H1 (cell line): ENCODE measurements around the gene DYNC1H1. TPM values are rescaled to one million over a fixed set of nuclear protein-coding genes. Genes with fewer than 3 reads are reported as not detected.
"Not testable (repeated sequence)": the region's sequence is repeated elsewhere in the genome, so short reads cannot be mapped to it uniquely, and the experiment has no call there.

ENCODE experiments used
- CTCF ChIA-PET: fragments of 300-600 bp; sonication (Branson Sonifier 250); formaldehyde crosslinking; loops from one replicate; lab custom pipeline; 2021; ENCODE audit not compliant: partially characterized antibody; lab: Charles Lee
- POLR2A ChIA-PET: fragments of 300-600 bp; sonication (Branson Sonifier 250); formaldehyde crosslinking; loops from one replicate; lab custom pipeline; 2021; ENCODE audit warnings: inconsistent platforms; ENCODE audit not compliant: partially characterized antibody; lab: Charles Lee
- DNase-seq, 2 experiments: peaks; one replicate each; pipeline versions ENCODE4 v3.0.0 to v3.0.0-alpha.2; 2010 to 2022; ENCODE audit warnings: low spot score in 2 of 2, low read depth in 1 of 2, mixed read lengths in 1 of 2
- FAIRE-seq: peaks from 2 replicates; lab custom pipeline; 2011; peaks lifted over from hg19 to GRCh38; lab: Jason Lieb, UNC
- H2AFZ ChIP-seq: 2 replicates; pipeline ENCODE4 v1.8.1; 2012; ENCODE audit warnings: low read length, inconsistent platforms
- H2AK5ac ChIP-seq: 2 replicates; pipeline ENCODE4 v1.6.1; 2013; ENCODE audit warnings: low read depth, low read length
- H2BK120ac ChIP-seq: replicated peaks from 2 replicates; pipeline ENCODE3; 2013; ENCODE audit warnings: low read depth, low read length, inconsistent platforms
- H2BK12ac ChIP-seq: 2 replicates; pipeline ENCODE4 v1.6.1; 2013; ENCODE audit warnings: low read depth, low read length
- H2BK15ac ChIP-seq: 2 replicates; pipeline ENCODE4 v1.6.1; 2013; ENCODE audit warnings: low read length
- H2BK20ac ChIP-seq: 2 replicates; pipeline ENCODE4 v1.6.1; 2013; ENCODE audit warnings: low read length
- H2BK5ac ChIP-seq: 2 replicates; pipeline ENCODE4 v1.6.1; 2013; ENCODE audit warnings: low read depth, low read length
- H3K14ac ChIP-seq: 2 replicates; pipeline ENCODE4 v1.6.1; 2013; ENCODE audit warnings: inconsistent platforms; ENCODE audit not compliant: insufficient read length
- H3K18ac ChIP-seq: 2 replicates; pipeline ENCODE4 v1.6.1; 2013; ENCODE audit warnings: low read length; ENCODE audit errors: extremely low read depth
- H3K23ac ChIP-seq: 2 replicates; pipeline ENCODE4 v1.6.1; 2013; ENCODE audit warnings: inconsistent platforms; ENCODE audit not compliant: insufficient read length
- H3K23me2 ChIP-seq: 2 replicates; pipeline ENCODE4 v1.6.1; 2013; ENCODE audit warnings: low read depth, low read length
- H3K27ac ChIP-seq: 2 replicates; pipeline ENCODE4 v1.6.1; 2011; ENCODE audit warnings: low read depth, low read length, inconsistent platforms
- H3K27me3 ChIP-seq, 4 experiments: replicated peaks in 1 of 4; 1 replicate in 1 of 4; 2 replicates in 3 of 4; pipeline versions ENCODE4 v1.6.1 to v1.8.1; 2011 to 2013; ENCODE audit warnings: low read length in 3 of 4, mild to moderate bottlenecking in 3 of 4, inconsistent platforms in 2 of 4, mixed read lengths in 2 of 4, moderate library complexity in 1 of 4; ENCODE audit not compliant: control insufficient read depth in 3 of 4, insufficient read depth in 3 of 4; ENCODE audit errors: extremely low read depth in 1 of 4
- H3K36me3 ChIP-seq, 4 experiments: 2 replicates each; pipeline versions ENCODE4 v1.6.1 to v1.8.1; 2011 to 2013; ENCODE audit warnings: mild to moderate bottlenecking in 4 of 4, low read length in 3 of 4, moderate library complexity in 2 of 4, control low read depth in 1 of 4, inconsistent platforms in 1 of 4; ENCODE audit not compliant: insufficient read depth in 4 of 4, control insufficient read depth in 2 of 4
- H3K4ac ChIP-seq: replicated peaks from 2 replicates; pipeline ENCODE3; 2013; ENCODE audit warnings: low read length, low read depth, mixed read lengths, inconsistent platforms; ENCODE audit not compliant: insufficient read length
- H3K4me1 ChIP-seq, 4 experiments: replicated peaks in 1 of 4; 1 replicate in 1 of 4; 2 replicates in 3 of 4; pipeline versions ENCODE4 v1.6.1 to v1.8.1; 2011 to 2013; ENCODE audit warnings: low read length in 3 of 4, inconsistent platforms in 2 of 4, mixed read lengths in 1 of 4; ENCODE audit not compliant: insufficient read depth in 4 of 4, control insufficient read depth in 3 of 4
- H3K4me2 ChIP-seq, 2 experiments: 2 replicates each; pipeline versions ENCODE4 v1.6.1 to v1.8.1; 2011 to 2013; ENCODE audit warnings: low read depth in 2 of 2, low read length in 2 of 2, control low read depth in 1 of 2, inconsistent platforms in 1 of 2, mild to moderate bottlenecking in 1 of 2; ENCODE audit not compliant: insufficient read depth in 1 of 2
- H3K4me3 ChIP-seq, 4 experiments: fragments of 200-600, 300-600 bp in 1 of 4; sonication (generic), shearing (Covaris generic), sonication (Bioruptor Twin) in 1 of 4; 2 replicates each; pipeline versions ENCODE4 v1.5.1 to v1.8.1; 2011 to 2016; ENCODE audit warnings: low read length in 4 of 4, low read depth in 3 of 4, control low read depth in 2 of 4, inconsistent platforms in 2 of 4, mild to moderate bottlenecking in 2 of 4, mixed read lengths in 1 of 4, moderate library complexity in 1 of 4; ENCODE audit not compliant: insufficient read depth in 2 of 4; ENCODE audit errors: extremely low read depth in 1 of 4
- H3K56ac ChIP-seq: replicated peaks from 2 replicates; pipeline ENCODE3; 2013; ENCODE audit warnings: low read depth, mild to moderate bottlenecking, mixed read lengths, low read length, inconsistent platforms; ENCODE audit not compliant: insufficient read length
- H3K79me1 ChIP-seq: 2 replicates; pipeline ENCODE4 v1.6.1; 2013; ENCODE audit warnings: low read depth, low read length, control low read depth
- H3K79me2 ChIP-seq, 2 experiments: 2 replicates each; pipeline versions ENCODE4 v1.6.1 to v1.8.1; 2012 to 2013; ENCODE audit warnings: low read length in 2 of 2, mild to moderate bottlenecking in 2 of 2, inconsistent platforms in 1 of 2; ENCODE audit not compliant: insufficient read depth in 2 of 2, control insufficient read depth in 1 of 2
- H3K9ac ChIP-seq, 4 experiments: replicated peaks in 1 of 4; 1 replicate in 1 of 4; 2 replicates in 3 of 4; pipeline versions ENCODE4 v1.6.1 to v1.8.1; 2011 to 2013; ENCODE audit warnings: low read depth in 3 of 4, low read length in 3 of 4, control low read depth in 2 of 4, mild to moderate bottlenecking in 2 of 4, moderate library complexity in 2 of 4, inconsistent platforms in 1 of 4; ENCODE audit errors: extremely low read depth in 1 of 4
- H3K9me3 ChIP-seq, 2 experiments: 2 replicates each; pipeline versions ENCODE4 v1.6.1 to v1.8.1; 2012 to 2013; ENCODE audit warnings: mild to moderate bottlenecking in 2 of 2, moderate library complexity in 2 of 2, control low read depth in 1 of 2, inconsistent platforms in 1 of 2, low read depth in 1 of 2, low read length in 1 of 2, mixed read lengths in 1 of 2; ENCODE audit not compliant: insufficient read depth in 2 of 2
- H4K20me1 ChIP-seq, 2 experiments: replicated peaks in 1 of 2; 2 replicates each; pipeline versions ENCODE3 to v1.8.1; 2011 to 2013; ENCODE audit warnings: inconsistent platforms in 2 of 2, low read length in 2 of 2, mild to moderate bottlenecking in 1 of 2; ENCODE audit not compliant: insufficient read depth in 2 of 2, control insufficient read depth in 1 of 2
- H4K5ac ChIP-seq: 2 replicates; pipeline ENCODE4 v1.6.1; 2013; ENCODE audit warnings: low read length, low read depth, mixed read lengths, inconsistent platforms; ENCODE audit not compliant: insufficient read length
- H4K8ac ChIP-seq: 2 replicates; pipeline ENCODE4 v1.8.0; 2013; ENCODE audit warnings: mild to moderate bottlenecking, moderate library complexity, low read length, inconsistent platforms; ENCODE audit not compliant: insufficient read depth; ENCODE audit errors: extremely low read depth
- H4K91ac ChIP-seq: replicated peaks from 2 replicates; pipeline ENCODE3; 2013; ENCODE audit warnings: low read length, mixed read lengths, inconsistent platforms; ENCODE audit not compliant: insufficient read length
- POLR2AphosphoS5 ChIP-seq: IDR thresholded peaks from 2 replicates; pipeline ENCODE4 v1.6.1; 2011; ENCODE audit warnings: low read depth, low read length
- WGBS, 2 experiments: shearing (Covaris generic) in 1 of 2; methylation state at CpG; one replicate each; pipeline versions ENCODE4 v1.1.6 to v1.1.7; 2013 to 2015; ENCODE audit warnings: low lambda C conversion rate in 2 of 2, mixed read lengths in 2 of 2, inconsistent platforms in 1 of 2, low coverage in 1 of 2, missing lambda C conversion rate in 1 of 2; ENCODE audit not compliant: insufficient replicate concordance in 2 of 2, insufficient coverage in 1 of 2, insufficient read length in 1 of 2; ENCODE audit errors: extremely low coverage in 1 of 2, missing lambda C conversion rate in 1 of 2; 5-methylcytosine and 5-hydroxymethylcytosine counted together
- polyA plus RNA-seq, 7 experiments: library from polyadenylated mRNA; depleted of rRNA in 3 of 7; stranded (reverse) in 5 of 7; unstranded in 2 of 7; fragments of >200 nt in 5 of 7; fragments of 200-250 nt in 2 of 7; gene quantifications; 1 replicate in 5 of 7; 2 replicates in 1 of 7; 4 replicates in 1 of 7; pipeline versions ENCODE4 v1.2.1 to v1.2.3, GENCODE V29; 2011 to 2013; ENCODE audit warnings: missing spikeins in 2 of 7, mixed read lengths in 2 of 7
- total RNA-seq: library from RNA; stranded (reverse); fragmentation: NEBNext Ultra II Directional; extraction: Animal tissue kit (Norgen Biotek cat#: 25700); gene quantifications from 2 replicates; pipeline ENCODE4 v1.2.1, GENCODE V29; 2021

DYNC1H1 gene
- total and polyA plus RNA-seq, 2 of the 8 experiments (the other 6 are each of a cell fraction or from before 2014, with no cell fraction given): 238 to 387 TPM

GRCh38 chr14:102078361-102078791, 114.0 kb downstream of the DYNC1H1 start:
- not testable (repeated sequence) for H3K27me3 ChIP-seq, H2AFZ ChIP-seq, H3K4me3 ChIP-seq, H3K56ac ChIP-seq, H3K9ac ChIP-seq, H2BK20ac ChIP-seq, H3K79me1 ChIP-seq, H2BK5ac ChIP-seq, H3K4me1 ChIP-seq, H3K23ac ChIP-seq, H3K4ac ChIP-seq, H4K91ac ChIP-seq, H3K18ac ChIP-seq, H4K20me1 ChIP-seq, H3K14ac ChIP-seq, H2BK120ac ChIP-seq, H2BK12ac ChIP-seq, H3K79me2 ChIP-seq, H3K4me2 ChIP-seq, H2BK15ac ChIP-seq, H3K23me2 ChIP-seq, DNase-seq, H3K27ac ChIP-seq, H4K5ac ChIP-seq, H3K9me3 ChIP-seq, H2AK5ac ChIP-seq, FAIRE-seq
- Histone ChIP-seq H4K8ac (peak overlapping the region; percentile 85), H3K36me3 (peaks cover 14 to 53% (median 40%) of the 10 kb centered on the region in 4 experiments)
- TF ChIP-seq POLR2AphosphoS5: peak; percentile 27; the same call in 1 of the 2 replicates
- WGBS, 2 experiments: 98% methylated on average over 11 of the region's 11 CpGs; no CpG with 5 or more reads in 1 of the 2 experiments
- ChIA-PET POLR2A (interaction anchor here (0.8 to 5.4 kb wide), 8 partner anchors 9 to 46 kb away, joined by 3 to 39 read pairs (median 6); partner anchors contain the start of gene HSP90AA1), CTCF (interaction anchor here (1.9 to 3.0 kb wide), 4 partner anchors 11 to 32 kb away, joined by 4 to 14 read pairs (median 12); no protein-coding TSS in a partner anchor)
